DMS153 treated with DMSO at 0.1 percent for 48 hours (cell line): Measurements from ENCODE around the gene ANO3.
"Not testable (repeated sequence)": the region's sequence is repeated elsewhere in the genome, so short reads cannot be mapped to it uniquely, and the experiment has no call there.

Experiments used
- DNase-seq: peaks from one replicate; lab custom pipeline; 2025; ENCODE audit not compliant: unreplicated experiment; lab: John Stamatoyannopoulos, UW

The ANO3 gene

DNA sequence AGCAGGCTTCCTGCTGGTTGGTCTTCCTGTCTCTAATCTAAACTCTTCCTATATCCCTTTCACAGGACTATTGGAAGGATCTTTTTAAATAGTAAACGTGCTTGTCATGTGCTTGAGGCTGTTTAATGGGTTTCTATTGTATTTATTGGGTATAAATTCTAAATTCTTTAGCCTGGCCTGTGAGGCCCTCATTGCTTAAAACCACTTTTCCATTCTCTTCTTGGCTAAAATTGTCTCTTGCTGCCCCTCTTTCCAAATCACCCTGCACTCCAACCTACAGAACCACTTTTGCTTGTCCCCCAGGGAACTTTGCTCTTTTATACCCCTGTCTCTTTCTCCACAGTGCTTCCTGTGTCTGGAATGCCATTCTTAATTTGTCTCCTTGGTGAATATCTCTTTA lies 286.5 kb downstream of the ANO3 start:
- no peak for DNase-seq

DNA sequence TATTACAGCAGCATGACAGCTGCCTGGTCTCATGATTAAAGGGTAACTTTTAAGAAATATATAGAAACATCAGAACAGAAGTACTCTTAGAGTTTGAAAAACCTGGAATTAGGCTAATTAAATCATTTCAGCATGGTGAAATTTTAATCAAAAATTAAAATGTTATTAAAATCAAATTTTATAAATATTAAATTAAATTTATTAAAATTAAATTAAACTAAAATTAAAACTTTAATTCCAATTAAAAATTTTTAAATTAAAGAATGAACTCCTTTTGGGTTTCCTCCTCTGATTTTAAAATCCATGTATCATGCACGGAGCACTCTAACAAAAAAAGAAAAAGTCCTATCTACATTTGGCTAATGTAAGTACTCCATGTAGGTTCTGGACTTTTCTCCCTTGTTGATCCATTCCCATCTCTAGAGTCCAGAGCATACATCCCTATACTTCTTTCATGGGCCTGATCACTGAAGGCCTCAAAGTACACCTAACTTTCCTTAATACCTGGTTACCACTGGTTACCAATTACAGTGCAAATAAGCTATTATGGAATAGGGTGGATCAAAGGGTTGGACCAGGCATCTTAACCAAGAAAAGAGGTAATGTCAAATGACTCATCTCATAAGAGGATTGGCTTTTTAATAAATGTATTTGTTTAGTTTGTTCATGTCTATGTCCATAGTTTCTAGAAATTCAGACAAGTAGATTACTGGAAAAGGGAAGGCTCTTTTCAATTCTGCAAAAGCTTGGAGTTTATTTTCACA lies 288.5 kb downstream of the ANO3 start:
- DNase-seq = no peak

DNA sequence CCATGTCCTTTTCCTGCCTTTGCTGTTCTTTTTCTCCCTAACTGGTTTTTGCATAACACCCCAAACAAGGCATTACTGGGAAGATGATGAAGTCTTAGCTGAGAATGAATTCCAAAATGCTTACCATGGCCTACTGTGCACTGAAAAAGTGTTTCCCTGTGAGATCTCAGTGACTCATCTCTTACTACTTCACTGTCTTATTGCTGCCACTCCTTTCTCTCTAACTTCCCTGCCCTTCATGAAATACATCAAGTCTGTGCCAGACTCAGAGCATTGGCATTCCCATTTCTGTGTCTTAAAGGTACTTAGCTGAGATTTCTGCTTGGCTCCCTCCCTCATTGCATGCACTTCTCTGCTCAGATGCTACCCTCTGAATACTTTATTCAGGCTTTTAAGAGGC lies 289.2 kb downstream of the ANO3 start:
- no peak for DNase-seq

DNA sequence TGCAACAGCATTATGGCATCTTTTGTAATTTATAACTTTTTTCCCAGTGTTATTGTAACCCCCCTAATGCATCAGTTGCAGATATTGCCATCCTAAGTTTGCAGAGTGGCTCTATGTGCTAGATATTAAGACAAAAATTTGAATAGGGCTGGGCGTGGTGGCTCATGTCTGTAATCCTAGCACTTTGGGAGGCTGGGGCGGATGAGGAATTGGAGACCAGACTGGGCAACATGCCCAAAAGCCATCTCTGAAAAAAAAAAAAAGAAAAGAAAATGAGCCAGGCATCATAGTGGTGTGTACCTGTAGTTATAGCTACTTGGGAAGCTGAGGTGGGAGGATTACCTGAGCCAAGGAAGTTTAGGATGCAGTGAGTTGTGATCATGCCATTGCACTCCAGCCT lies 290.3 kb downstream of the ANO3 start:
- no peak for DNase-seq

DNA sequence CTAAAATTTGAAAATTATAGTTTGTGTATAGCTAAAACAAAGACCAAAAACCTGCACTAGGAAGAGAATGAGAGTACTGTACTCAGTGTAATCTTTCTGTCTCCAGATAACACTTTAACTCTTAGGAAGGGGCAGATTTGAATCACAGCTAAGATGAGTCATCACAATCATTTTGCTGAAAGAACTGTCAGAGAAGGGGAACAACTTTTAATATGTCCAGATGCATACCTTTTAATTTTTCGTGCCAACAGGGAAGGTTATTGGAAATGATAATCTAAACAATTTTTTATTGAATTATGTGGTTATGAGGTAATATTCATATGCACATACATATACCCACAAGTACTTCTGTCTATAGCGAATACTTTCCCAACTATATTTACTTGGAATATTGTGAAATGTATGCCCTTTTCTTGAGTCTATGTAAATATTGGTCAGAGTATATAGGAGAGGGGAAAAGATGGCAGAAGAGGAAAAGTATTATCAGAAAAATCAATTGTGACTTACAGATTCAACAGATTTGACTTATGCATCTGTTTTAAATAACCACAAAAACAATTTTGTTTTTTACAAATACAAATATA lies 291.2 kb downstream of the ANO3 start:
- no peak for DNase-seq

DNA sequence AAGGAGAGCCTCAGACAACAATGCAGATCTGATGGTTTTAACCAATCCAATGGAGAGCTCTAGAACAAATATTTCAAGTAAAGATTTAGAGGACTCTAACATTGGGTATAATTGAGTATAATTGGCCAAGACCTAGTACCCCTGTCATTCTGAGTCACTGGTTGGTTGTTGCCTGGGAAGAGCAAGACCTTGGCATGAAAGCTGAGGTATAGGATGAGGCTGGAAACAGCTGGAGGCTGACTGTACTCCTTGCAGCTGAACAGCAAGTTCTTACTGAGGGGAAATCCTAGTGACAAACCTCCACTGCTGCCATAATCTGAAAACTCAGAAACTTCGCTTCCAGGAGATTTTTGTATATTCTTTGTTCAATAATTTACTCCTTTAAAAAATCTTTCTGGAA lies 294.4 kb downstream of the ANO3 start:
- DNase-seq = no peak

DNA sequence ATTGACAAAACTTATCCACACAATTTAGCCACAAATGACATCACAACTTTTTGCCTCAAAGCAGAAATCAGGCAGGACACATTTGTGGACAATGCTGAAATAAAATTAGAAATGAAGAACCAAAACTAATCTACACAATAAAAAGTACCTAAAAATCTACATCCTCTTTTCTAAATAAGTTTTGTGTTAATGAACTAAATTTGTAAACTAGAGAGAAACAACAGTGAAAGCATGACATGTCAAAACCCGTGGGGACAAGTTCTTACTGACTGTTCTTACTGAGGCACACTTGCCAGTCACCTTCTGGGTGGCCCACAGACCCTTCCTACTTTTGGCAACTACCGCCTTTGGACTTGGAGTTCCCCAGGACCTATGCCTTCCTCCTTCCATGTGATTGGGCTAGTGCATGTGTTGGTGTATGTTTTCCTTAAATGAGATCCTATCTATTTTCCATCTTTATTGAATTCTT lies 300.8 kb downstream of the ANO3 start:
- no peak for DNase-seq

DNA sequence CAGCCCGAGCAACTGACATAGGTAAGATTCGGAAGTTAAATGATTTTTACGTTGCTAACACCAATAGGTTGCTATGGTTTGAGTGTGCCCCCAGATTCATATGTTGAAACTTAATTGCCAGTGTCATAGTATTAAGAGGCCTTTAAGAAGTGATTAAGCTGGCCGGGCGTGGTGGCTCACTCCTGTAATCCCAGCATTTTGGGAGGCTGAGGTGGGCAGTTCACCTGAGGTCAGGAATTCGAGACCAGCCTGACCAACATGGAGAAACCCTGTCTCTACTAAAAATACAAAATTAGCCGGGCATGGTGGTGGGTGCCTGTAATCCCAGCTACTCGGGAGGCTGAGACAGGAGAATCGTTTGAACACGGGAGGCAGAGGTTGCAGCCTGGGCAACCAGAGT lies 311.4 kb downstream of the ANO3 start:
- not testable (repeated sequence) for DNase-seq

DNA sequence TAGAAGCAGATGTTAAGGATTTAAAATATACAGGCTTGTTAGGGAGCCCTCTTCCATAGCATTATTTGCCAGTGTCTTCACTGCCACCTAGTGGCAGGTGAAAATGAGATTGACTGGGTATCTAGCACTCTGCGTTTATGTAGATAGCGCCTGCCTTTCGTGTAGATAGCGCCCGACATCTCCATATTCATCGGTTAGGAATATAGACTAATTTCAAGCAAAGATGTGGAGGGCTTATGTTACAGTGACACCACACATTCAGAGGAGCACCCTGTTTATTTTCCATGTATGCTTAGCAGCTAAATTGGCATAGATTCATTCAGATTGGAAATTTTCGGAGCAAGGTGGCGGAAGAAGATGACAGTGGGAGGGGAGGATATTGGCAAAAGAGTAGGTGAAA lies 318.0 kb downstream of the ANO3 start:
- peak; percentile 11 for DNase-seq

DNA sequence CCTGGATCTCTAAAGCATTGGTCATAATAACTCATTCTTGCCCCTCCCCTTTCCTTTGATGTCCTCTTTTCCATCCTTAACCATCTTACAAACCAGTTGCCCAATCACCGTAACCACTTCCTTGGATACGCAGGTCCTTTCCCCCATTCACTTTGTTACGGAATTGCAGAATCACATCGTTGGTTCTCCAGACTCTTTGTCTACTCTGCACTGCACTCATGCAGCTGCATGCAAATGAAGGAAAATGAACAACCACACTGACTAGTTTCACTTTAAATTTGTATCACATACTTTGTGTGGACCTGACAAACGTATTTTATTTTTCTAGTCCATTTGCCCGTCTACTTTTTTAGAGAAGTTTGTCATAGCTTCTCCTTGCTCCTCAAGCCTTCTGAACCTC lies 320.0 kb downstream of the ANO3 start:
- DNase-seq = no peak

DNA sequence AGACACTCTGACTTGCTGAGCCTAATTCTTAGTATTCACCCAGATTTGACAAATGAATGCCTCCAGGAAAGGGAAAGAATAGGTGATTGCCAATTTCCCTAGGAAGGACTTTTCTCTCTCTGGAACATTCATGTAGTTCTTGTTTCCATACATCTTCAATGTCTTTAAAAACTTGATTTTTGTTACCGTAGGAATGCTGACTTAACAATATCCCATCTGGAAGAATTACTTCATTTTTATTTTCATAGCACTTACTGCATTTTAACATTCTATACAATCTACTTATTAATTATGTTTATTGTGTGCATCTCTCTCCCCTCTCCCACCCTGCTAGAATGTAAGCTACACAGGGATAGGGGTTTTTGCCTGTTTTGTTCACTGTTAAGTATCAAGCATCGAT lies 323.4 kb downstream of the ANO3 start:
- no peak for DNase-seq

DNA sequence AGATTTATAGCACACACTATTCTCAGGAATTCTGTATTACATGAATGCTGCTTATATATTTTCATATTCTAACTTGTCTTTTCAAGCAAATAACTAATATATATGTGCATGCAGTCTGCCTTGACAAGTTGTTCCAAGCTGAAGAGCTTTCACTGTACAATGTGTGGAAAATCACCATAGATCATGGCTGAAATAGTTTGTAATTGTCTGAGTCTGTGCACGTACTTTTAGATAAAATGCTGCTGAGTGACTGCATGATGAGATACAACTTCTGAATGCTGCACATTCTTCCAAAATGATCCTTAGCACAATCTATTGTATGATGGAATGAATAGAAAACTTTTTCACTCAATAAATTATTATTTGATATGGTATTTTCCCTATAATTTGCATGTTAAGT lies 331.0 kb downstream of the ANO3 start:
- no peak for DNase-seq

DNA sequence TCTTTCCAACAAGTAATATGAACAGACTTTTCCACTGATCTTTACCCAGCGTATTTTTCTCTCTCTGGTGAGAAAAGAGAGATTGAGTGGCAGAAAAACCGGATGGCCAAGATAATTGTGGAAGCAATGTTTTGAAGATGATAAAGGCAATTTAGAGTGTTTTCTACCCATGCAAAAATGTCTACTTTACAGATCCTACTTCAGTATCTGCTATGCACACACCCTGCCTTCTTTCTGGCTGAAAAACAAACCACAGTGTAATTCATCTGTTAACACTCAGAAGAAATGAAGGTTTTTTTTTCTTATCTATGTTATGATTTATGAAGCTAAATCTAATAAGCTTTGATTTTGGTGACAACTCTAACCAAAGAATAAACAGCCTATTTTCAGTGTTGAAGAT lies 333.1 kb downstream of the ANO3 start:
- no peak for DNase-seq

DNA sequence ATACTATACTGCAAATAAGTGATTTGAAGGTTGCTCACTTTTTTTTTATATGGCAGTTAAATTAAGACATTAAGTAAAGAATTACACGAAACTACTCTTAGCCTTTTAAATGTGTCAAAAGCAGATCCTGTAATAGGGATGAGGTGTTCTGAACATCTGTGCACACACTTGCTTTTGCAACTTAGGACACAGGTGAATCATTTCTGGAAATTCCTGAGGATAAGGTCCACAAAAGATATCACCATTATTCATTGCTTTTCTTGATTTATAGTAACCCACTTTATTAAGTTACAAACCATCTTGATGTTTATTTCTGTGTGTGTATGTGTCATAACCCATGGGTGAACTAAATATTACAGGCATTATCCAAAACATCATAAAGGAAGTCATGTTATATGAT lies 334.0 kb downstream of the ANO3 start:
- no peak for DNase-seq

DNA sequence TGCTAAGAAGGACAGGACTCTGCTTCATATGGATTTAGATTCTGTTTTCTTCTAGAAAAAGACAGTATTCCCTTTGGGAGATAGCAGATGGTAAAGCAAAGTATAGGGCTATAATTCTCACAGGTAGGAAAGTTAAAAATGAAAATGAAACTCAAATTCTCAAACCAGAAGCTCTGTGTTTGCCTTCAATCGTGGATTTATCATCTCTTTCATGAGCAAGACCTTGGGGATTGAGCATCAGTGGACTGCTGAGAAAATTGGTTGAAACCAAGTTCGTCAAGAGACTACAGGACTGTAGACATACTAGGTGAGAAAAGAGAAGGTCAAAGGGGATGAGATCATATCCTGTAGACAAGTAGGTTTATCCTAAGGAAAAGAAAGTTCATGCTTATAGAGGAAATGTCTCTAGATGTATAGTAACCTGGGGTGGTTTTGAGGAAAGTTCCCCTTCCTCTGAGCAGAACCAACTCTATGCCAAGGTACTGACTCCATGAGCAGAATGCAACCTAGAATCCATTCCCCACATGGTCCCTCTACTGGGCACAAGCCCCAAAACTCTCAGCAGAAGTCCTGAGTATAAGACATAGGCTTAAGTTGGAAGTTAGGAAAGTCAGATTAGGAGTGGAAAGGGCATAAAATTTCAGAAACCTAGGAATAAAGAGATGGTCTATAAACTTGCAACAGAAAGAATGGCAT lies 343.5 kb downstream of the ANO3 start:
- DNase-seq = no peak

DNA sequence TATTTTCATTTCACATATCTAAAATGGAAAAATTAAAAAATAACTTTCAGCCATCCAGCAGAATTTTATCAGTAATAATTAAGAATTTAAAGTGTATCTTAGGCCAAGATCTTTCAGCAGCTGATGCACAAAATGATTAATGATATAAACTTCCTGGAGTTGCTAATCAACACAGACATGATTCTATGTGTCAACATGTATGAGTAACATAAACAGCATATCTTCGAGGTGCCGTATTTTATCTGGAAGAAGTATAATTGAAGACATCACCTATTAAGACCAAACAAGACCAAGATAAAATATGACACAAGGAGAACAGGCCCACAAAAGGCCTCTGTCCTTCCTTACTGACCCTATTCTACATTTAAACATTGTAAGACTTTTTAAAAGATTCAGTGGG lies 344.7 kb downstream of the ANO3 start:
- no peak for DNase-seq

DNA sequence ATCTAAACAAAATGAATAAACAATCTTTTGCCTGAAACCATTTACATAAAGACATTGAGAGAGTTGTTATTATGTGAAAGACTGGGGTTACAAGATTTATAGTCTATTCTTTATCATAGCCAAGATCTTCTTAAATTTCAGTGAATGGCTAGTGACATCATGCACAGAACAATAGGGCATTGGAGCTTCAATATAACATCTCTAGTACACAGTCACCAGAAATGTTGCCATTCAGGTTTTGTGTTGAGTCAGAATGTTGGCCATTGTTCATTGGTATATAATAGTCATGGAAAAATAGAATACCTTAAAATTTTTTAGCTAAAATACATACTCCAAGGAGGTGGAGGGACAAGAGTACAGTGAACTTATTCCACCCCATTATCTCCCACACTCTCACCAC lies 345.6 kb downstream of the ANO3 start:
- DNase-seq = no peak

DNA sequence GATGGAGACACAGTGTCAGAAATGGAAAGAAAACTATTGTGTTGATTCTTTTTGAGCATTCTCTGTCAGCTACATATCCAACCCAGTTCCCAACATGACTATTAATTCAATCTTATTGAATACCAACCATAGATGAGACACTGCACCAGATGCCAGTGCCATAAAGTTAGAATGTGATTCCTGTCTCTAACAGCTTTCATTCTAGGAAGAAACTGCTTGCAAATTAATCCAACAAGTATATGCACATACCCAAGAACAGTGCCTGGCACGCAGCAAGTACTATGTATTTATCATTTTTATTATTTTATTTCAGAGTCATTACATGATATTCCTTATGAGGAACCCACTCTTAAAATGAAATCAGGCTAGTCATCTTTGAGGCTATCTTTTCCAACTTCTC lies 355.4 kb downstream of the ANO3 start:
- no peak for DNase-seq

DNA sequence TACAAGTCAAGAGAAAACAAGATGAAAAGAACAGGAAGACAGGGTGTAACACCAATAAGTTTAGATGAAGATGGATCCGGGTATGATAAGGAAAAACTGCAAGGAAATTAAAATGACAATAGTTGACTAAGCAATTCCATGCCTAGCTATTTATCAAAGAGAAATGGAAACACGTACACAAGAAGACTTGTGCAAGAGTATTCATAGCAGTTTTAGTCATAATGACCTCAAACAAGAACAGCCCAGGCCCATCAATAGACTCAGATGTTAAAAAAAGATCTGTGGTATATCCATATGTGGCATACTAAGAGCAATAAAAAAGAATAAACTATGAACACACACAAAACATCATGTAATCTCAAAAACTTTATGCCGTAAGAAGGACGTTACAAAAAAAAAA lies 356.8 kb downstream of the ANO3 start:
- no peak for DNase-seq

DNA sequence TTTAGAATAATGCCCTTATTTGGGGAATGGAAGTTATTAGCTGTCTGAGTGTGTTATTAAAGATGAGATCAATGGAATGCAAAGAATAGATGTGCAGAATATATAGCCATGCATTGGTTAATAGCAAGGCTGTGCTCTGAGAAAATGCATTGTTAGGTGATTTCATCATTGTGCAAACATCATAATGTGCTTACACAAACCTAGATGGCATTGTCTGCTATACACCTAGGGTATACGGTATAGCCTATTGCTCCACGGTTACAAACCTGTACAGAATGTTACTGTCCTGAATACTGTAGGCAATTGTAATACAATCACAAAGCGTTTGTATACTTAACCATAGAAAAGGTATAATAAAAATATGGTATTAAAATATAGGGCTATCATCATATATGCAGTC lies 364.4 kb downstream of the ANO3 start:
- peak; percentile 4 for DNase-seq

DNA sequence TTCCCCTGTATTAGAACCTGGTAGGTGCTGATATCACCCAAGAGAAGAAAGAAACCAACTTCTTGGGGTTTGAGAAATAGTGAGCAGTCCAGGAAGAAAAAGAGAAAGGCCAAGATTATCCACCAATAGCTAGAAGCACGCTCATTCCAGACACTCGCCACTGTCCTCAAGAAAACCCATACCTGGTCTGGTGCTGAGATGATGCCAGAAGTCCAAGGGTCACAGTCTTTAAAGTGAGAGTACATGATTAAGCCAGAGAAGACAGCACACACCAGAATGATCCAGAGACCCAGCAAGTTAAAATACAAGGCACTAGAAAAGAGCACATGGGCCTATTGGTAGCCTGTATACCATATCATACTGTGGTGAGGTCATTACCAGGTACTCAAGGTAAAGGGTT lies 366.3 kb downstream of the ANO3 start:
- no peak for DNase-seq

DNA sequence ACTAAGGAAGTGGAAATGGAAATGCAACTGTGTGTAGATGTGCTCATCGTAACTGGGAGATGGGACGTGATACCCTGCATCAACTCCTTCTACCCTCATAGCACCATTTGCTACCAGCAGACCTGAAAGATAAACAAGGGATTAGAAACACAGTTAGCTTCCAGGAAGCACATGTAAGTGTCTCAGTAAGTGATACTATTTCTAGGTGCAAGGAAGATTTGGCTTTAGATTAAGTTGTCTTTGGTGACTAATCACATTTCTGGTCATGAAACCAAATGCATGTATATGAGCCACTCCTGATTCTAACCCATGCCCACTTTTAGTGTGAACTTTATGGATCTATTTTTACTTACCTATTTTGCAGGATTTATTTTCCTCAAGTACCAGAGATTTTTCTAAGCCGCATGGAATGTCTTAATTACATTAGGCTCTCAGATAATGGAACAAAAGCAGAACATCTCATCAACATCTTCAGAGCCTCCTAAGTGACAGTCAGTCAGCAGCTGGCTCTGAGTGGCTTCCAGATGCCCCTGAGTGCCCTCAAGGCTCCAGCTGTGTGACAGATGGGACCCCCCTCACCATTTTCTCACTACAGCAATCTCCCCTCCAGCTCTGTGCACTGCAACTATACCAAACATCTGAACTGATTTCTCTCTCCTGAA lies 368.8 kb downstream of the ANO3 start:
- DNase-seq = no peak
